T-helper 2 cell (primary cell): ENCODE data around the gene MYCN.
A peak's percentile ranks its signal among the peaks of the same experiment; 100 is the strongest.
"Not testable (repeated sequence)": the region's sequence is repeated elsewhere in the genome, so short reads cannot be mapped to it uniquely, and the experiment has no call there.

Experiments
- DNase-seq, 5 experiments: peaks; one replicate each; pipeline versions ENCODE4 v3.0.0 to v3.0.0-alpha.2; 2012 to 2022

MYCN gene

GRCh38 chr2:15960154-15960520 lies 19.8 kb downstream of the MYCN start:
- not testable (repeated sequence) for DNase-seq

- DNase-seq: not testable (repeated sequence)
Observed at GRCh38 chr2:15963109-15963976, 23.0 kb downstream of the MYCN start.

- DNase-seq: no peak
Observed at GRCh38 chr2:15963977-15964670, 23.8 kb downstream of the MYCN start.

- DNase-seq: no peak
Observed at GRCh38 chr2:15964936-15965563, 24.7 kb downstream of the MYCN start.

GRCh38 chr2:15965564-15966019 lies 25.2 kb downstream of the MYCN start:
- DNase-seq: peak in 2 of 5 experiments; percentile 15 to 17

- no peak for DNase-seq
Observed at GRCh38 chr2:15967415-15968279, 27.3 kb downstream of the MYCN start.

- peak in 1 of 5 experiments; percentile 7 for DNase-seq
Observed at GRCh38 chr2:15968280-15969178, 28.2 kb downstream of the MYCN start.

GRCh38 chr2:15969214-15969613 lies 28.9 kb downstream of the MYCN start:
- no peak for DNase-seq

GRCh38 chr2:15970701-15971100 lies 30.4 kb downstream of the MYCN start:
- DNase-seq: no peak

- no peak for DNase-seq
Observed at GRCh38 chr2:15971351-15971750, 31.0 kb downstream of the MYCN start.

- no peak for DNase-seq
Observed at GRCh38 chr2:15971831-15972522, 31.6 kb downstream of the MYCN start.

- DNase-seq: peak in 1 of 5 experiments; percentile 32
Observed at GRCh38 chr2:15973481-15974401, 33.4 kb downstream of the MYCN start.

GRCh38 chr2:15974565-15975260 lies 34.4 kb downstream of the MYCN start:
- no peak for DNase-seq

- DNase-seq: no peak
Observed at GRCh38 chr2:15975261-15975600, 34.9 kb downstream of the MYCN start.

- DNase-seq: no peak
Observed at GRCh38 chr2:15975676-15976075, 35.3 kb downstream of the MYCN start.

- DNase-seq: no peak
Observed at GRCh38 chr2:15976354-15976753, 36.0 kb downstream of the MYCN start.

GRCh38 chr2:15979051-15979758 lies 38.9 kb downstream of the MYCN start:
- no peak for DNase-seq
